GM19035 (cell line): ENCODE data around the gene ETFBKMT.
A peak's percentile ranks its signal among the peaks of the same experiment; 100 is the strongest.
"Not testable (repeated sequence)": the region's sequence is repeated elsewhere in the genome, so short reads cannot be mapped to it uniquely, and the experiment has no call there.

ENCODE experiments used
- ATAC-seq: cut with Tn5 transposase; IDR thresholded peaks from one replicate; pipeline ENCODE4 v1.9.1; 2021; ENCODE audit not compliant: unreplicated experiment

Gene ETFBKMT

GRCh38 chr12:31655208-31655607 is 4.3 kb upstream of the ETFBKMT start:
- no peak for ATAC-seq

- no peak for ATAC-seq
These were observed 3.7 kb upstream of the ETFBKMT start for GRCh38 chr12:31655792-31656191.

DNA sequence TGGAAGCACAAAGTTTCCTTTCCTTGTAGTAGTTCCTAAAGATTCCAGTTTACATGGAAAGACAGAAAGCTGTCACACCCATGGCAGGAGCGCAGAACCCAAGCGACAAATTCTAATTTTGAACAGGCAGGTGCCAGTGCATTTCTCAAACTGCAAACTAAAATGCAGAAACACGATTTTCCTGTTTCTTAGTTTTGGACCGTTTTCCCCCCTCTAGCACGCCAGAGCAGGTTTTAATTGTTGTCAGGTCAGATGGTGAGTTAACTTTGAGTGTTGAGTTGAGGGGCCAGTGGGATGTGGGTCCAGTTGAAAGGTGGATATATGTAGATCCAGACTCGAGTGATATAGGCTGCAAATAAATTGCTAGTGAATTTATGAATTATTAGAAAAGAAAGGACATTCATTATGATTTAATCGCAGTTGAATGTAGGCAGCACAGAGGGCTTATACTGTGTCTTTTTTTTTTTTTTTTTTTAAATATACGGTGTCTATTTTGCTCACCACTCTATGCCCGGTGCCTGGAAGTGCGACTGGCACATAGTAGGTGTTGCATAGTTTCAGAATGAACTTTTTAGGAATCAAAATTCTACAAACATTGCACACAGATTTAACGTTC is 909 bp upstream of the ETFBKMT start:
- no peak for ATAC-seq

GRCh38 chr12:31662176-31662849 is 2.8 kb downstream of the ETFBKMT start:
- ATAC-seq, result no peak

GRCh38 chr12:31663576-31663975 is 4.1 kb downstream of the ETFBKMT start:
- ATAC-seq, result no peak

DNA sequence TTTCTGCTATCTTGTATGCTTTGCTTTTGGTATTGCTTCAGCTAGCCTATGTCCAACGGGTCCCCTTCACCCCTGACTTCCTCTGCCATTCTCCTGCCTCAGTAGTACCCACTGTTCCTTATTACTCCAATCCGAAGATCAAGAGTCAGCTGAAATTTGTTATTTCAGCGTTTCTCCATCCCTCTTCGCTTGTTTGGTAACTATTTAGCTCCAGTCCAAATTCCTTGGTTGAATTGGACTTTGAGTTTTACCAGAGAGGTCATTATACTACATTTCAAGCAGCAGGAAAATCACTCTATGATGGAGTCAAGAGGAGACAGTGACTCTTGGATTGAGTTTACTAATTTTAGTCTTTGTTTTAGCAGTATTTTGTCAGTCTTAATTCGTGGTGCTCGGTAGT is 4.5 kb downstream of the ETFBKMT start:
- no peak for ATAC-seq

DNA sequence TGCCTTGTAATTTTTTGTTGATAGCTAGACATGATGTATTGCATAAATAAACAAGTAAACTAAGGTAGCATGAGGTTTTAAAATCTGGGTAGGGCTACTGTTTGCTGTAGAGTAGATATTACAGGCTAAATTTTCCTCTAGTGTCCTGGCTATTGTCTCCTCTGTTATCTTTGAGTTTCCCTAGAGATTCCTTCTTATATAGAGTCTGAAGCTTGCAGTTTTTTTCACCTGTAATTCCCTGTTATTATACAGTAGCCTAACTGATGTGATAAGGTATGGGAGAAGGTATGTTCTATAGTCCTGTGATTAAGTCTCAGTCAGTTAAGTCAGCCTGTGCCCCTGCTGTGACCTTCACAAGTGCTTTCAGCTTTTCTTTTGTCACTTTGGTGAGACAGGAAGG is 9.5 kb downstream of the ETFBKMT start:
- ATAC-seq, result no peak

DNA sequence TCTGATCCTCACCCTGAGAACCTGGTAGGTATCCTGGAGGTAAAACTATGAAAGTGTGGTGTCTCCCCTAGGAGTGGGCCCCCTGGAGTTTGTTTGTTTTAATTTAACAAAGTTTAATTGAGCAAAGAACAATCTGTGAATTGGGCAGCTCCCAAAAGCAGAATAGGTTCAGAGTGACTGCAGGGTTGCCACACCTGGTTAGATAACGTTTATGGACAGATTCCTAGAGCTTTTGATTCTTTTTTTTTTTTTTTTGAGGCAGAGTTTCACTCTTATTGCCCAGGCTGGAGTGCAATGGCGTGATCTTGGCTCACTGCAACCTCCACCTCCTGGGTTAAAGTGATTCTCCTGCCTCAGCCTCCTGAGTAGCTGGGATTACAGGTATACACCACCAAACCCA is 10.1 kb downstream of the ETFBKMT start:
- ATAC-seq, result not testable (repeated sequence)

DNA sequence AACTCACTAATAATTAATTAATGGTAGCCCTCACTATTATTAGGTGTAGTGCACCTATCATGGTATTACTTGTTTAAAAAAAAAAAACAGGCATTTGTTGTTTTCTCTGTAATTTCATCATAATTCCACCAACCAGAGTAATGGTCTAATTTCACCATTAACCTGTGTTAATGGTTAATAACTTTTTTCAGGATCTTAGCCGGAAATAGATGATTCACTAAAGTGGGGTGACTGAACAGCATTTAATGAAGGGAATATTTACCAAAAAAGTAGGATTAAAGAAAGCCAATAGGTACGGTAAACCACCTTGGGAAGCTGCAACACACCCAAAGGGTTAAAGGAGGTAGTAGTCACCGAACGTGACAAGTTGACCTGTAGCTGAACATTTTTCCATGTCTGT is 13.0 kb downstream of the ETFBKMT start:
- ATAC-seq, result no peak

DNA sequence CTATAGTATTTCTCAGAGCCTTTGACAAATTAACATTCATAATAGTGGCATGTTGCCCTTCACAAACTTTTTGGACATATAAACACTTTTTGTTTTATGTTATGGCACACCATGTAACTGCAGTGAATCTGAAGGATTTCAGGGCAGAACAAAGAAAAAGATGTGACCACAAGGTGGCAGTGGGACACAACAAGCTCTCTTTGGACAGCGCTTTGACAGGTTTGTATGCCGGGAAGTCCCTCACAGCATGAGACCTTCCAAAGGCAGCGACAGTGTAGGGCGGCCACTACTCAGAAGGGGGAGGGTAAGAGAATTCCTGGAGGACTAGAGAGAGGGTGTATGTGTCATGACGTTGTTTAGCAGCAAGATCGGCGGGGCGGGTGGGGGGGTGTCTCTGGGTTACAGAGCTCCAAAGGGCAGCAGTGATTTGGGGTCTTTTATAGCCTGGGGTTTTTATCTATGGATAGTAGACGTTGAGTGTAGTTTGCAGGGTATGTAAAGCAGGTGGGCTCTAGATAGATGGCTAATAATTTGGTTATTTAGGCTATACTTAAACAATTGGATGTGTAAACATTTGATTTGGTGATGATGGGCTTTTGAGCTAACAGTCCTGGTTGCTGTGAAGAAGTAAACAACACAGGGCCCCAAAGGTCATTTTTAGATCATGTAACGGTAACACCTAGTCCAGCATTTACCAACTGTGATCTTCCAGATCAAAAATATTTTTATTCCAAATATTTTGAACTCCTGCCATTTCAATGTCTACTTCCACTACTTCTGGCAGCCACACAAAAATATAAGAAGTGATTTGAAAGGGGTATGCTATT is 22.9 kb downstream of the ETFBKMT start:
- peak; percentile 90 for ATAC-seq

DNA sequence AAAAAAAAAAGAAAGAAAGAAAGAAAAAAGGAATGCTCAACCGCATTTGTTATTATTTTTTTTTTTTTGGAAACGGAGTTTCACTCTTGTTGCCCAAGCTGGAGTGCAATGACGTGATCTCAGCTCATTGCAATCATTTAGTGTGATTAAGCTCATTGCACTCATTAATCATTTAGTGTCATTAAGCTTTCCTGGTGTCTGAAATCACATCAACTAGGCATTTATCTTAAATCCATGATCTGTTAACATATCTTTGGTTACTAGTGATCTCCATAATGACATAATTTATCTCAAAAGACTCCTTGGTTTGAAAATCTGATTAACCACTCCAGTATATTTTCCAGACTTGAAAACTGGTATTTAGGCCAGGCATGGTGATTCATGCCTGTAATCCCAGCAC is 26.3 kb downstream of the ETFBKMT start:
- ATAC-seq, result no peak

GRCh38 chr12:31687101-31687527 is 27.6 kb downstream of the ETFBKMT start:
- peak; percentile 63 for ATAC-seq

DNA sequence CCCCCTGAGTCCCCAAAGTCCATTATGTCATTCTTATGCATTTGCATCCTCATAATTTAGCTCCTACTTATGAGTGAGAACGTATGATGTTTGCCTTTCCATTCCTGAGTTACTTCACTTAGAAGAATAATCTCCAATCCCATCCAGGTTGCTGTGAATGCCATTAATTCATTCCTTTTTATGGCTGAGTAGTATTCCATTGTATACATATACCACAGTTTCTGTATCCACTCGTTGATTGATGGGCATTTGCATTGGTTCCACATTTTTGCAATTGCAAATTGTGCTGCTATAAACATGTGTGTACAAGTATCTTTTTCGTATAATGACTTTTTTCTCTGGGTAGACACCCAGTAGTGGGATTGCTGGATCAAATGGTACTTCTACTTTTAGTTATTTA is 30.4 kb downstream of the ETFBKMT start:
- ATAC-seq, result not testable (repeated sequence)

DNA sequence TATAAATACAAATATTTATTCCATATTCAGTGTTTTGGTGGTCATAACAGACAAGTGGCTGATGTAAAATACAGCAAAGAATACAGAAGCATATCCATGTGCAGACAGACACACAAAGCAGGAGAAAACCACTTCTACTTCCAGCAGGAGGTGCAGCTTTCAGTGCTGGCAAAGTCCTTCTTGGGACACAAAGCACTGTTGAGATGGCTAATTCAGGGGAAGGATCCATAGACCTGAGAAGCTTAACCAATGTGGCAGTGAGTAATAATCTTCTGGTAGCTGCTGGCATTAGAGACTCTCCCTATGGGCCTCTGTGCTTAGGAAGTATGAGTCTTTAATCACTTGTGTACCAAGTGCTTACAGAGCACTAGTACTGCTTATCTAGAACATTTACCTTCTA is 42.6 kb downstream of the ETFBKMT start:
- ATAC-seq, result no peak

DNA sequence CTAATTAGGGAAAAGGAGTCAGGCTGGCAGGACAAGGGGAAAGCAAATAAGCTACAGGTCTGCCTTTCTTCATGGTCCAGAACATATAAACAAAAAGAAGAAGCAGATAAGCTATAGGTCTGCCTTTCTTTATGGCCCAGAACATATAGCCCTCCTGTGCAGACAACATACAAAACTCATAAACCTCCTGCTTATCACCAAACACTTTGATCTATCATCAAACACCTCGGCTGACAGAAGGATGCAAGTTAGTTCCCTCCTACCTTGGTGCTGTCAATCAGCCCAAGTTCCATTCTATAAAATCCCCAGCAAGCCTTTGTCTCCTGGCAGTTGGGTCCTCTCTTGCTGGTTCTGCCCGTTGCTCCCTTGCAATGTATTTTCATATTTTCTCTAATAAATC is 46.1 kb downstream of the ETFBKMT start:
- ATAC-seq, result no peak

GRCh38 chr12:31708118-31708517 is 48.6 kb downstream of the ETFBKMT start:
- ATAC-seq, result not testable (repeated sequence)

DNA sequence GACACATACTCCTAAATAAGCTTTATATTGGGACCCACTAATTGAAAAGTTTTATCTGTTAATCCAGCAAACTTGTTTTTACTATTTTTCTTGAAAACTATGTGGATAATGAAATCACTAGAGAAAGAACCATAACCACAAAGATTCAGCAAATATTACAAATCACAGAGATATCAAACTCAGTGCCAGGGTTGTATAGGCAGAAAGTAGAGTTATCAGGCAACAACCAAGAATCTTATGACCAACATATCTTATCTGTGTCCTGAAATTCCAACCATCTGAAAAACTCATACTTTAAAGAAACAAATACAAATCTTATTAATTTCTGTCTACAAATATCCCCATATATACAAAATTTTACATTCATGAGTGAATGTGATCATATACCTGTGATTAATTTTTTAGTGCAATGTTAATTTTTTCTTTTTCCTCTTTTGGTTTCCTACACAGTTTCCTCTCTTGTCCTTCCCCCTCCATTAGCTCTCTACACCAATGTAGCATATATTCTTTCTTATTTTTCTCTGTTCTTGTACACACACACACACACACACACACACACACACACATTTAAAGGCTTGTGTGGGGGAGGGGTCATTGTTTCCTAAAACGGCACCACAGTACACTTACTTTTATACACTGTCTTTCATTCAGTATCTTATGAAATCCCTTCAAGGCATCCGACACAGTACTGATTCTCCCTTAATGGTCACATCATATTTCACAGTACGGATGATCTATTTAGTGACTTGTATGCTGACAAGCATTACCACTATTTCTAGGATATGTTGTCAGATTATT is 50.7 kb downstream of the ETFBKMT start:
- ATAC-seq, result no peak

DNA sequence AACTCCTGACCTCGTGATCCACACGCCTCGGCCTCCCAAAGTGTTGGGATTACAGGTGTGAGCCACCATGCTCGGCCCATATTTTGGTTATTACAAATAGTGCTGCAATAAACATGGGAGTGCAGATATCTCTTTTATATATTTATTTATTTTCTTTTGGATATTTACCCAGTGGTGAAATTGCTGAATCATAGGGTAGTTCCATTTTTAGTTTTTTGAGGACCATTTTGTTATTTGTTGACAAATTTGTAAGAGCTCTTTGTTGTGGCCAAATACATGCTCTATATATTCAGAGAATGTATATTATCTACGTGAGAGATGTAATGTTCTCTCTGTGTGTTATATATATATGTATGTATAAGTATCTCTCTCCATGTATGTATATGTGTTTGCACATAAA is 53.4 kb downstream of the ETFBKMT start:
- no peak for ATAC-seq

DNA sequence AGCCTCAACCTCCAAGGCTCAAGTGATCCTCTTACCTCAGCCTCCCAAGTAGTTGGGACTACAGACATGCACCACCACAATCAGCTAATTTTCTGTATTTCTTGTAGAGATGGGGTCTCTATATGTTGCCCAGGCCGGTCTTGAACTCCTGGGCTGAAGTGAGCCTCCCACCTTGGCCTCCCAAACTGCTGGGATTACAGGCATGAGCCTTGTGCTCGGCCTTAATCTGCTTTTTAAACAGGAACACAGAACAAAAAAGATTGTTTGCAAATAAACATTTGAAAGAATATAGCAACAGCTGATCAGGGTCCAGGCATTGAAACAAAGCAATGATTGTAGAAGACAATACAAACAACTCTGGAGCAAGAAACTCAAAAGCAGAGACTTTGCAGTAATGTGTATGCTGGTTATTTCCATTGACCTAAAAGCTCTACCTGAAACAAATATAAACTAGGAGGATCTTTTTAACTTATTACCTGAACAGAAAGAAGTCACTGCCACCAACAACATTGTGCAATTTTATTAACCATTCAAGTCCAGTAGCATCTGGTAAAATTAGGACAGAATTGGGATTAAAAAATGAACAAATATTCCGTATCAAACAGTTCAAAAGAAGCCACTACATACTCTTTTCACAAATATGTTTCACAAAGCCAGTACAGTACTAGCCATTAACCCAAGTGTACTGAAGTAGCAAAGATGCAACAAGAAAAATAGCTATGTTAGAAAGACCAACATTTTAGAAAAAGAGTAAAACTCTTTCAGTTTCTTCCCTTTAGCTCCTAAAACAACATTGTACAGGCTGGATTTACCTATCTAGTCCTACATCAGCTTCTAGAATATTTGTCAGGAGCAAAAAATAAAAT is 55.2 kb downstream of the ETFBKMT start:
- ATAC-seq, result peak; percentile 38

DNA sequence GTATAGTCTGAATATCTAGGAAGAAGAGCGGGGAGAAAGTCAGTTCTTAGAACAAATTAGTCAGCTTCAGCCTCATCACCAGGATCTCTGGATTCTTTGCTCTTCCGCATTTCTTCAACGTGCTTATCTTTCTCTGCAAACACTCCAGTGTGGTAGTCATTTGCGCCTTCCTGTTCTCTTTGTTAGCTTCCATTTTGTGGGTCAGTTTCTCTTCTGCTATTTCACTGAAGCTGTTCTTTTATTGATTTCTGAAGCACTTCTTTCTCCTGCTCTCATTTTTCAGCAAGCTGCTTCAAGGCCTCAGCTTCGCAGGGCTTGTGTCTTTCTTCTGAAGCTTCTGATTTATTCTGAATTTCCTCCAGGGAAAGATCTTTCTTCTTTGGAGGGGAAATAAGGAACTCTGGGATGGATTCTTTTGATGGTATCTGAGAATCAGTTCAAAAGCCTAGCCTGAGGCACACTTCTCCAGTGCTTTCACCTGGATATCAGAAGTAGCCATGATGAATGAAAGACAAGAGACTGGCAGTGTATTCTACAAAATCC is 55.9 kb downstream of the ETFBKMT start:
- ATAC-seq, result peak; percentile 84
